GM19043 (cell line): ENCODE measurements around the gene NPIPB8.
"Not testable (repeated sequence)": the region's sequence is repeated elsewhere in the genome, so short reads cannot be mapped to it uniquely, and the experiment has no call there.

Source experiments
- ATAC-seq: cut with Tn5 transposase; IDR thresholded peaks from one replicate; pipeline ENCODE4 v1.9.1; 2021; ENCODE audit warnings: low read depth; ENCODE audit not compliant: unreplicated experiment

The NPIPB8 gene

GRCh38 chr16:28623172-28623711 is 14.6 kb upstream of the NPIPB8 start:
- ATAC-seq, result no peak

GRCh38 chr16:28630905-28631304 is 7.0 kb upstream of the NPIPB8 start:
- ATAC-seq, result not testable (repeated sequence)

- ATAC-seq, result not testable (repeated sequence)
These were observed 1.6 kb upstream of the NPIPB8 start for GRCh38 chr16:28636093-28636823.

GRCh38 chr16:28638359-28638758 is 494 bp downstream of the NPIPB8 start:
- not testable (repeated sequence) for ATAC-seq

- not testable (repeated sequence) for ATAC-seq
These were observed 2.1 kb downstream of the NPIPB8 start for GRCh38 chr16:28639959-28640358.

GRCh38 chr16:28666264-28666663 is 28.4 kb downstream of the NPIPB8 start:
- not testable (repeated sequence) for ATAC-seq

GRCh38 chr16:28667480-28667879 is 29.6 kb downstream of the NPIPB8 start:
- not testable (repeated sequence) for ATAC-seq

GRCh38 chr16:28668199-28668598 is 30.3 kb downstream of the NPIPB8 start:
- not testable (repeated sequence) for ATAC-seq

GRCh38 chr16:28688327-28688952 is 50.6 kb downstream of the NPIPB8 start:
- ATAC-seq, result not testable (repeated sequence)

GRCh38 chr16:28689425-28689824 is 51.6 kb downstream of the NPIPB8 start:
- not testable (repeated sequence) for ATAC-seq

GRCh38 chr16:28691722-28692121 is 53.9 kb downstream of the NPIPB8 start:
- ATAC-seq, result not testable (repeated sequence)

GRCh38 chr16:28693257-28693950 is 55.5 kb downstream of the NPIPB8 start:
- not testable (repeated sequence) for ATAC-seq

GRCh38 chr16:28699792-28700191 is 61.9 kb downstream of the NPIPB8 start:
- ATAC-seq, result not testable (repeated sequence)

- ATAC-seq, result not testable (repeated sequence)
These were observed 62.5 kb downstream of the NPIPB8 start for GRCh38 chr16:28700349-28700748.

GRCh38 chr16:28701384-28701783 is 63.5 kb downstream of the NPIPB8 start:
- not testable (repeated sequence) for ATAC-seq

- not testable (repeated sequence) for ATAC-seq
These were observed 66.4 kb downstream of the NPIPB8 start for GRCh38 chr16:28704246-28704645.
